NCI-H2227 (cell line): ENCODE data around the gene COPE.

Source experiments
- DNase-seq: peaks from one replicate; lab custom pipeline; 2025; ENCODE audit not compliant: unreplicated experiment; lab: John Stamatoyannopoulos, UW

The COPE gene

GRCh38 chr19:18895038-18895823, 24.0 kb downstream of the COPE start:
- peak; percentile 56 for DNase-seq

GRCh38 chr19:18894254-18895037, 24.7 kb downstream of the COPE start:
- peak; percentile 89 for DNase-seq

GRCh38 chr19:18893587-18894253, 25.5 kb downstream of the COPE start:
- DNase-seq = no peak

GRCh38 chr19:18889949-18890745, 29.0 kb downstream of the COPE start:
- DNase-seq = no peak

DNA sequence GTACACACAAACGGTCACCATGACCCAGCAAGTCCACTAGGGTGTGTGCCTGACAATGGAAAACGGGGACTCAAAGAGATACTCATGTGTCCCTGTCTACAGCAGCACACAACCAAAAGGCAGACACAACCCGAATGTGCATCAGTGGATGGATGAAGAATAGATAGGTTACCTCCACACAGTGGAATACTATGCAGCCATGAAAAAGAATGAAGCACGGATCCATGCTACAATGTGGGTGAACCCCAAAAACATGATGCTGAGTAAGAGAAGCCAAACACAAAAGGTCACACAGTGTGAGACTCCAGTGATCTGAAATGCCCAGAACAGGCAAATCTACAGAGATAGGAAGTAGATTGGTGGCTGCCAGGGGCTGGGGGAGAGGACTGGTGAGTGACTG, 32.2 kb downstream of the COPE start:
- no peak for DNase-seq

GRCh38 chr19:18883526-18884304, 35.5 kb downstream of the COPE start:
- DNase-seq = no peak

GRCh38 chr19:18881491-18881890, 37.7 kb downstream of the COPE start:
- DNase-seq = no peak

DNA sequence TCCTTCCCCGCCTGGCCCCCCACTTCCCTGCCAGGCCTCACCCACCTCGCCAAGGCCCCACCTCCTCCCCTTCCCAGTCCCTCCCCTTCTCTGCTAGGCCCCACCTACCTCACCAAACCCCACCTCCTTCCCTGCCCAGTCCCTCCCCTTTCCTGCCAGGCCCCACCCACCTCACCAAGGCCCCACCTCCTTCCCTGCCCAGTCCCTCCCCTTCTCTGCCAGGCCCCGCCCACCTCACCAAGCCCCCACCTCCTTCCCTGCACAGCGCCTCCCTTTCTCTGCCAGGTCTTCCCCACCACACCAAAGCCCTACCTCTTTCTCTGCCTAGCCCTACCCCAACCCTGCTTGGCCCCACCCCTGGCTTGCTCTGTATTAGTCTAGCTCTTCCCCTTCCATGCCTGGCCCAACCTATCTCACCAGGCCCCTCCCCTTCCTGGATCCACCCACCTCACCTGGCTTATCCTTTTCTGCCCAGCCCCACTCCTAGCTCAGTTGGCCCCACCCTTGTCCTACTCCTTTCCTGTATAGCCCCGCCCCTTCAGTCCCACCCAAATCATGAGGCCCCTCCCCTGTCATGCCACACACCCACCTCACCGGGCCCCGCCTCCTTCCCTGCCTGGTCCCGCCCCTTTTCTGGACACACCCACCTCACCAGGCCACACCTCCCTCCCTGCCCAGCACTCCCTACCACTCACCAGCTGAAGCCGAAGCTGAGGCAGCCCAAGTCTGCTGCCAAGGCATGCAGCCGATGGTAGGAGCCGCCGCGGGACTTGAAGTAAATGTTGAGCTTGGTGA, 39.4 kb downstream of the COPE start:
- no peak for DNase-seq

DNA sequence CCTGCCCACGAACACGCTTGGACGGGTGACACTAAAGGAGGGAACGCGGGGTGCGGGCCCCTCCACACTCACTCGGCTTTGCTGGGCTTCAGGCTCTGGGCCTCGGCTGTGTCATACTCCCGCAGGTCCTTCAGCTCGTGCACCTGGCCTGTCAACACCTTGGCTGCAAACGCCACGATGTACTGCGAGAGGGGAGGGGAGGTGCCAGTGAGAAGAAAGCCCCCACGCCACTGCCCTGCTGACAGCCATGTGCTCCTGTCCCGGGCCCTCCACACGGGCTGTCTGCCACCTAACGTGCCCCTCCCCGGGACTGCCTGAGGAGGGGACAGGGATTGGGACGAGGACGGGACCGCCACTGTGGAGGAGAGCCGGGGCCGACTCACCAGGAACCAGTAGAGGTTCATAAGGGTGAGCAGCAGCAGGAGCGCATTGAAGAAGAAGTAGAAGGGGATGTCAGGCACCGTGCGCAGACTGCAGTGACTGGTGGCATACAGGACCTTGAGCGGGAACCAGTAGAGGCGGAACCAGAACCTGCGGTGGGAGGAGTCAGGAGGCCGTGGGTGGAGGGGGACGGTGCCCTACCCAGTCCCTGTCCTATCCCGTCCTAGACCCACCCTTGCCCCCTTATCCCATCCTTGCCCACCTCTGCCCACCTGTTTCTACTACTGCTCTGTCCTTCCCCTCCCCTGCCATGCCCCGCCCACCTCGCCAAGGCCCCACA, 40.2 kb downstream of the COPE start:
- DNase-seq = no peak

DNA sequence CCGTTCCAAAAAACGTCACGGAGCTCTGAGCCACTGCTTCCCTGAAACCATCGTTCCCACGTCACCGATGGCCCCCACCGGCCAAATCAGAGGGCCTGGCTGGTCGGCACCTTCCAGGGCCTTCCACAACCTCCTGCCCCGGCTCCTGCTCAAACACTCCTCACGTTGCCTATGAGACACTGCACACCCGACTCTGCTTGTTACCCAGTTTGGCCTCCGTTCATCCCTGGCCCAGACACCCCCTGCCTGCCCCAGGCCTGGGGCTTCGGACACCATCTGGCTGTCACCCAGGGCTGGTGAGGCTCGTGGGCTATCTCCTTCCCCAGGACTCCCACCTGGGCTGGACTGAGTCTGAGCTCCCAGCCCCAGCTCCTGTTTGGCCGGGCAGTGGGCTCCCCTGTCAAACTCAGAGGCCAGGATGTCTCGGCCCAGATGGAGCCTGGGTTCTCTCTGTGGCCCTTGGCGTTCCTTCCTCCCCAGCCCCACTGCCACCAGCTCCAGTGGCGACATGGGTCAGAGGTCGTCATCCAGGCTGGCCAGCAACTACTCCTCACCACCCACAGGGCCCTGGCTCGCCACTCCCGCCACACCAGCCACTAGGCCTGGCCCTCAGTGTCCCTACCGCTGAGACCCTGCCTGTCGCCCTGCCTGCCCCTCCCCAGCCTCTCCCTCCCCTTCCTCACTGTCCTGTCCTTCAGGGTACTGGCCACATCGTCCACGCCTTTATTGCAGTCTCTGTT, 41.0 kb downstream of the COPE start:
- no peak for DNase-seq

GRCh38 chr19:18876865-18877264, 42.3 kb downstream of the COPE start:
- no peak for DNase-seq

- no peak for DNase-seq
These were observed 43.5 kb downstream of the COPE start for GRCh38 chr19:18875726-18876125.

GRCh38 chr19:18871543-18871942, 47.6 kb downstream of the COPE start:
- DNase-seq = no peak

- DNase-seq = no peak
These were observed 48.5 kb downstream of the COPE start for GRCh38 chr19:18870531-18871172.

GRCh38 chr19:18869781-18870530, 49.2 kb downstream of the COPE start:
- DNase-seq = no peak

- DNase-seq = no peak
These were observed 50.1 kb downstream of the COPE start for GRCh38 chr19:18869023-18869618.
